Lower leg skin (tissue), 3 donors: Measurements from ENCODE around the gene OXCT1.

Experiments used
- CTCF ChIP-seq, 3 donors: fragments of 450-650 bp; IDR thresholded peaks; one replicate each; pipeline ENCODE4 v1.5.1; 2016; ENCODE audit warnings: antibody characterized with exemption in 3 of 3, mild to moderate bottlenecking in 3 of 3, moderate library complexity in 2 of 3
- POLR2A ChIP-seq, 2 donors: fragments of 450-650 bp; IDR thresholded peaks; one replicate each; pipeline ENCODE4 v1.6.1; 2016 to 2017; ENCODE audit warnings: antibody characterized with exemption in 2 of 2, mild to moderate bottlenecking in 1 of 2, moderate library complexity in 1 of 2

- TF ChIP-seq CTCF (IDR thresholded peaks at IDR 0.05) (no peak), POLR2A (IDR thresholded peaks at IDR 0.05) (no peak)
Observed at GRCh38 chr5:41869724-41870626, at the start of gene OXCT1.
